Neutrophil (primary cell): ENCODE measurements around the gene ALDH16A1.

ENCODE experiments used
- H3K27ac ChIP-seq: fragments of 200-600 bp; sonication (generic); 2 replicates; pipeline ENCODE4 v1.5.1; 2016; ENCODE audit warnings: mild to moderate bottlenecking, moderate library complexity
- H3K27me3 ChIP-seq: fragments of 200-600 bp; sonication (generic); 2 replicates; pipeline ENCODE4 v1.6.0; 2016; ENCODE audit warnings: mild to moderate bottlenecking
- H3K36me3 ChIP-seq: fragments of 200-600 bp; sonication (generic); 2 replicates; pipeline ENCODE4 v1.5.1; 2017
- H3K4me1 ChIP-seq, 2 experiments: fragments of 200-600 bp in 1 of 2; sonication (generic) in 1 of 2; 1 replicate in 1 of 2; 2 replicates in 1 of 2; pipeline versions ENCODE4 v1.5.1 to v1.6.1; 2013 to 2016; ENCODE audit warnings: low read depth in 1 of 2, low read length in 1 of 2, mild to moderate bottlenecking in 1 of 2, moderate library complexity in 1 of 2; ENCODE audit not compliant: control insufficient read depth in 1 of 2, insufficient read depth in 1 of 2
- H3K4me3 ChIP-seq, 2 experiments: fragments of 200-600 bp in 1 of 2; sonication (generic) in 1 of 2; 1 replicate in 1 of 2; 2 replicates in 1 of 2; pipeline ENCODE4 v1.5.1; 2013 to 2016; ENCODE audit warnings: low read depth in 1 of 2, low read length in 1 of 2, mild to moderate bottlenecking in 1 of 2, moderate library complexity in 1 of 2
- H3K9me3 ChIP-seq: fragments of 200-600 bp; sonication (generic); 2 replicates; pipeline ENCODE4 v1.5.1; 2016
- TF ChIP-seq, protein P1 (sequence below): fragments of 200-600 bp; sonication (generic); IDR thresholded peaks from 2 replicates; pipeline ENCODE4 v1.5.1; 2016; ENCODE audit warnings: antibody characterized with exemption

The ALDH16A1 gene

DNA sequence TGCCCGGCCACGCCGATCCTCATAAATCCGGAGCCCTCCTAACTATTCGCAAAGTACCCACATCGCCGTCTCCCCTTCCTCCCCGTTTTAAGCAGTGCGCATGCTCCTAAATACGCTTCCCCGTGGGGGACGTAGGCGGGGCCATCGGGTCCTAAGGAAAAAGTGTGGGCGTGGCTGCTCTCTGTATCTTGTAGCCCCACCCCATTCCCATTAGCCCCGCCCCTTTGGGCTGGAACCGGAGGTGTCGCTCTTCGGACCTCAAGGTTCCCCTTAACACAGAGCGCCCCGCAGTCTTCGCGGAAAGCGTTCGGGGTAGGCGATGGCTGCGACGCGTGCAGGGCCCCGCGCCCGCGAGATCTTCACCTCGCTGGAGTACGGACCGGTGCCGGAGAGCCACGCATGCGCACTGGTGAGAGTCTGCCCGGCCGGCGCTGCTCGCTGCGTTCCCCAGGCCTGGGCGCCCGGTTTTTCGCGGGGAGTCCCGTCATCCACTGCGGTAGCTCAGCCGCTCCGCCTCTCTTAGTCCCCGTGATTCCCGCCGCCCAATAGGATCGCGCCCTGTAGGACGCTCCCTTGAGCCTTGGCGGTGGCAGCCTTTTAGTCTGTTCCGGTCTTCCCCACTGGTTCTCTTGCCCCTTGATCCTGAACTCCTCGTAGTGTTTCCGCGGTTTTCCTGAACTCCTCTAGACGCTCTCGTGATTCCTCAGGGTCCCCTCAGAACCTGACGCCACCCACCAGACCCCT is at the start of gene ALDH16A1:
Gene ALDH16A1, plus strand, starts transcription at position 213 of the 744 bp plus-strand sequence. Its CDS starts 107 bp downstream, at position 320.
- H3K27me3 ChIP-seq: no peaks in the 10 kb centered on the region
- no peaks in the 10 kb centered on the region for H3K36me3 ChIP-seq
- H3K27ac ChIP-seq: peak within 1 kb of the TSS; percentile 88
- peak within 1 kb of the TSS; percentile 83 to 97 for H3K4me3 ChIP-seq
- peaks cover 24 to 25% of the 10 kb centered on the region in 2 experiments for H3K4me1 ChIP-seq
- no peaks in the 10 kb centered on the region for H3K9me3 ChIP-seq
- TF ChIP-seq, protein P1, sequence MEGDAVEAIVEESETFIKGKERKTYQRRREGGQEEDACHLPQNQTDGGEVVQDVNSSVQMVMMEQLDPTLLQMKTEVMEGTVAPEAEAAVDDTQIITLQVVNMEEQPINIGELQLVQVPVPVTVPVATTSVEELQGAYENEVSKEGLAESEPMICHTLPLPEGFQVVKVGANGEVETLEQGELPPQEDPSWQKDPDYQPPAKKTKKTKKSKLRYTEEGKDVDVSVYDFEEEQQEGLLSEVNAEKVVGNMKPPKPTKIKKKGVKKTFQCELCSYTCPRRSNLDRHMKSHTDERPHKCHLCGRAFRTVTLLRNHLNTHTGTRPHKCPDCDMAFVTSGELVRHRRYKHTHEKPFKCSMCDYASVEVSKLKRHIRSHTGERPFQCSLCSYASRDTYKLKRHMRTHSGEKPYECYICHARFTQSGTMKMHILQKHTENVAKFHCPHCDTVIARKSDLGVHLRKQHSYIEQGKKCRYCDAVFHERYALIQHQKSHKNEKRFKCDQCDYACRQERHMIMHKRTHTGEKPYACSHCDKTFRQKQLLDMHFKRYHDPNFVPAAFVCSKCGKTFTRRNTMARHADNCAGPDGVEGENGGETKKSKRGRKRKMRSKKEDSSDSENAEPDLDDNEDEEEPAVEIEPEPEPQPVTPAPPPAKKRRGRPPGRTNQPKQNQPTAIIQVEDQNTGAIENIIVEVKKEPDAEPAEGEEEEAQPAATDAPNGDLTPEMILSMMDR: peak; percentile 53

- Histone ChIP-seq H3K9me3 (no peaks in the 10 kb centered on the region), H3K4me3 (no peak overlapping the region), H3K27ac (no peak overlapping the region), H3K27me3 (no peaks in the 10 kb centered on the region), H3K4me1 (no peaks in the 10 kb centered on the region), H3K36me3 (no peaks in the 10 kb centered on the region)
- TF ChIP-seq, protein P1: no peak
Measured at GRCh38 chr19:49403404-49404187, 49.4 kb upstream of the ALDH16A1 start.

GRCh38 chr19:49407079-49407478 is 45.9 kb upstream of the ALDH16A1 start:
- Histone ChIP-seq H3K27me3 (no peaks in the 10 kb centered on the region), H3K4me3 (no peak overlapping the region), H3K27ac (no peak overlapping the region), H3K4me1 (peaks cover 12 to 16% of the 10 kb centered on the region in 2 experiments), H3K36me3 (no peaks in the 10 kb centered on the region), H3K9me3 (no peaks in the 10 kb centered on the region)
- TF ChIP-seq, protein P1: no peak

- Histone ChIP-seq H3K9me3 (no peaks in the 10 kb centered on the region), H3K27me3 (no peaks in the 10 kb centered on the region), H3K4me3 (no peak overlapping the region), H3K27ac (no peak overlapping the region), H3K4me1 (peaks cover 12 to 16% of the 10 kb centered on the region in 2 experiments), H3K36me3 (no peaks in the 10 kb centered on the region)
- TF ChIP-seq, protein P1: no peak
Measured at GRCh38 chr19:49407482-49408015, 45.5 kb upstream of the ALDH16A1 start.

DNA sequence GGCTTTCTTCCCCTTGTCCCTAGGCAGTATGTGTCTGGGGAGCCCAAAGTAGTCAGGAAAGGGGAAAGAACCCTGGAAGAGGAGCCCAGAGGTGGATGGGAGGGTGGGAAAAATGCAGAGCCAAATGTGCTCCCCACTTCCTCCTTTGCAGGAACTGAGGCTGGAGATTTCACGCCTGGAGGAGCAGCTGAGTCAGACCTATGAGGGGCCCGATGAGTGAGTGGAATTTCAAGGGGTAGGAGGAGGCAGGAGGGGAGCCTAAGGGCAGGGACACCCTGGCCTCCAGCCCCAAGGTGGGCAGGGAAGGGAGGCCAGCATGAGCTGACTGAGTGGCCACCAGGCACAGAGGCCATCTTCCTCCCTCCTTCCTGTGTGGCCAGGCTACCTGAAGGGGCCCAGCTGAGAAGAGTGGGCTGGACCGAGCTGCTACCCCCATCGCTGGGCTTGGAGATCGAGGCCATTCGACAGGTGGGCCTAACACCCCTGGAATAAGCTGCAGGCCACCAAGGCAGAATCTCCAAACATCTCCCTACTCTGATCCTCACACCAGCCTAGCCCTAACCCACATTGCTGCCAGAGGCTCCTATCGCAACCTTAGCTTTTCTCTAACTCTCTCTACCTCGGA is 44.1 kb upstream of the ALDH16A1 start:
- H3K9me3 ChIP-seq: no peaks in the 10 kb centered on the region
- TF ChIP-seq, protein P1: no peak
- no peaks in the 10 kb centered on the region for H3K36me3 ChIP-seq
- no peaks in the 10 kb centered on the region for H3K27me3 ChIP-seq
- H3K27ac ChIP-seq: peak overlapping the region; percentile 72
- H3K4me3 ChIP-seq: no peak overlapping the region
- peaks cover 12 to 16% of the 10 kb centered on the region in 2 experiments for H3K4me1 ChIP-seq
